ENCODE data around the gene NHSL2. TPM values are rescaled to one million over a fixed set of nuclear protein-coding genes. Genes with fewer than 3 reads are reported as not detected.

Gene NHSL2
- total and polyA plus RNA-seq, 8 donors: under 0.01 to 6.4 (median 1.7) TPM

DNA sequence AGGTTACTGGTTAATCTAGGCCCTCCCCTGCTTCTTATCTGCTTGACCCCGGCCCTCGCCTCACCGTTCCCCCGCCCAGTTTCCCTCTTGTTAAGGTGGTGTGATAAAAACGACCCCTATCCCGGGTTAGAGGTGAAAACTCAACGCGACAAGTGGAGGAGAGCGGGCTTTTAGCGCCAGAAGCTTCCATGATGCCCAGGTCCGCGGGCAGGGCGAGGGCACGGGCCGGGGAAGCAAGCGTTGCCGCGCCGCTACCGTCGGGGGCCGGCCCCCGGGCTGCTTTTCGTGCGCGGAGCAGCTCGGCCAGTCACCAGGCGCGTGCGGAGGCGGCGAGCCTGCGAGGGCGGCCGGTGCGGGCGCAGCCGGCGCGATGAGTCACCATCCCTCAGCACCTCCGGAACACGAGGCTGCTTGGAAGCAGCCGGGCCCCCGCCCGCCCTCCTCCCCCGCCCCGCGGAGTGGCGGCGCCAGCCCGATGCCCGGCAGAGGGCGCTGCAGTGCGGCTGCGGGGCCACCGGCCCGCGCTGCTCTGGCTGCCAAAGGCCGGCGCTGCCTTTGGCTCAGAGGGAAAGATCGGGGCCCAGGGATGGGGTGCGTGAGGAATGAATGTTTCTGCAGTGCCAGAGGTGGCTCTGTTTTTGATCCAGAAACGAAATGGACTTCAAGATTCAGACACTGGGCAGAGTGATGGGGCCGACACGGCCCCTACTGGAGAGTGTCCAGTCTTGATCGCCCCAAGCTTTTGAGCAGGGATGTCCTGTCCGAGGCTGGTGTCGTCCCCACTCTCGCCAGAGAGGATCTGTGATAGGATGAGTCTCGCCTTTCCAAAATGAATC lies 107.8 kb downstream of the NHSL2 start:
- DNase-seq: peak; percentile 85 to 96
- TF ChIP-seq, protein P1, sequence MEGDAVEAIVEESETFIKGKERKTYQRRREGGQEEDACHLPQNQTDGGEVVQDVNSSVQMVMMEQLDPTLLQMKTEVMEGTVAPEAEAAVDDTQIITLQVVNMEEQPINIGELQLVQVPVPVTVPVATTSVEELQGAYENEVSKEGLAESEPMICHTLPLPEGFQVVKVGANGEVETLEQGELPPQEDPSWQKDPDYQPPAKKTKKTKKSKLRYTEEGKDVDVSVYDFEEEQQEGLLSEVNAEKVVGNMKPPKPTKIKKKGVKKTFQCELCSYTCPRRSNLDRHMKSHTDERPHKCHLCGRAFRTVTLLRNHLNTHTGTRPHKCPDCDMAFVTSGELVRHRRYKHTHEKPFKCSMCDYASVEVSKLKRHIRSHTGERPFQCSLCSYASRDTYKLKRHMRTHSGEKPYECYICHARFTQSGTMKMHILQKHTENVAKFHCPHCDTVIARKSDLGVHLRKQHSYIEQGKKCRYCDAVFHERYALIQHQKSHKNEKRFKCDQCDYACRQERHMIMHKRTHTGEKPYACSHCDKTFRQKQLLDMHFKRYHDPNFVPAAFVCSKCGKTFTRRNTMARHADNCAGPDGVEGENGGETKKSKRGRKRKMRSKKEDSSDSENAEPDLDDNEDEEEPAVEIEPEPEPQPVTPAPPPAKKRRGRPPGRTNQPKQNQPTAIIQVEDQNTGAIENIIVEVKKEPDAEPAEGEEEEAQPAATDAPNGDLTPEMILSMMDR (IDR thresholded peaks at IDR 0.05): peak in 5 of 7 experiments; percentile 11 to 89 (median 72)
- no peak for TF ChIP-seq EP300 (IDR thresholded peaks at IDR 0.05)
- peak in 2 of 3 donors; percentile 34 to 35 for TF ChIP-seq POLR2AphosphoS5 (IDR thresholded peaks at IDR 0.05)
- TF ChIP-seq POLR2A (IDR thresholded peaks at IDR 0.05): no peak
- Histone ChIP-seq H3K36me3 (no peaks in the 10 kb centered on the region), H3K9me3 (no peaks in the 10 kb centered on the region), H3K4me3 (peak overlapping the region in 3 of 4 donors; percentile 6 to 25 (median 25)), H3K4me1 (peaks cover 0 to 37% (median 16%) of the 10 kb centered on the region in 4 donors), H3K27me3 (peaks cover 0 to 18% (median 0%) of the 10 kb centered on the region in 3 donors), H3K27ac (peak overlapping the region in 4 of 5 donors; percentile 41 to 82 (median 66))
- WGBS, 5 donors: 8 to 49% (median 21%) methylated on average over 18 to 70 of the region's 70 CpGs
- intact Hi-C loops (cut with DNase I; ENCODE audit: low total_unique reads): no loop called here

DNA sequence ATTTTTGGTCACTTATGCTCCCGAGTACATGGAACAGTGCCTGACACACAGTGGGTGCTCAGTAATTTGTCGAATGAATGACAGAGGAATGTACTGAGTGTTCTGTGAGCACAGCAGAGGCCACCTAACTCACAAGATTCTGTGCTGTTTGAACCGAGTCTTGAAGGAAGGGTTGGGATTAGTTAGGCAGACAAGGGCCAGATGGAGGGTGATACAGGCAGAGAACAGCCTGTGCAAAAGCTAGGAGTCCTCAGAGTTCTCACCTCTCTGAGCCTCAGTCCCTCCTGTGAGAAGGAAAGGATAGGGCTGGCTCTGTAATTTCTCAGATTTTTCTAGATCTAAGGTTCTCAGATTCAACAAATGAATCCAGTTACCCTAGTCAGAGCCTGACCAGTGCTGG lies 108.8 kb downstream of the NHSL2 start:
- H3K27me3 ChIP-seq: peaks cover 0 to 18% (median 0%) of the 10 kb centered on the region in 3 donors
- H3K9me3 ChIP-seq: no peaks in the 10 kb centered on the region
- H3K27ac ChIP-seq: peak overlapping the region in 4 of 5 donors; percentile 34 to 82 (median 62)
- H3K4me1 ChIP-seq: peaks cover 0 to 39% (median 16%) of the 10 kb centered on the region in 4 donors
- TF ChIP-seq, protein P1 (IDR thresholded peaks at IDR 0.05): no peak
- TF ChIP-seq POLR2A (IDR thresholded peaks at IDR 0.05): no peak
- no peak for TF ChIP-seq POLR2AphosphoS5 (IDR thresholded peaks at IDR 0.05)
- no peak for TF ChIP-seq EP300 (IDR thresholded peaks at IDR 0.05)
- no peak for DNase-seq
- no peak overlapping the region for H3K4me3 ChIP-seq
- 39 to 78% (median 75%) methylated on average over 3 of the region's 3 CpGs for WGBS, 5 donors
- intact Hi-C loops (cut with DNase I; ENCODE audit: low total_unique reads): no loop called here
- no peaks in the 10 kb centered on the region for H3K36me3 ChIP-seq

DNA sequence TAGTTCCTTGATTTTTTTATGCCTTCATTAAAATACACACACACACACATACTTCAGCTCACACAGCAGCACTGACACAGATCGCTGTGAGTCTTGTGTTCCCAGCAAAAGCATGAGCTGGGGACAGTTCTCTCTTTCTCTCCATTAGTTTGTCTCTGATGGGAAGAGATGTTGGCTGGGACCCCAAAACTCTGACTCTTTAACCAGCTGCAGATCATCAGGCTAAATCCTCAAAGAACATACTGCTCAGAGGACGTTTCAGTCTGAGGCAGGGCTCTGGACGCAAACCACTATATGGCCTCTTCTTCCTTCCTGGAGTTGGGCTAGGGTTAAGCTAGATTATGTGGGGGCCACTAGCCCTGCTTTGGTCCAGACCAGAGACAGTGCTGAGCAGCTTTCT lies 109.6 kb downstream of the NHSL2 start:
- Histone ChIP-seq H3K27me3 (peaks cover 0 to 19% (median 0%) of the 10 kb centered on the region in 3 donors), H3K9me3 (no peaks in the 10 kb centered on the region), H3K36me3 (no peaks in the 10 kb centered on the region), H3K27ac (peak overlapping the region in 4 of 5 donors; percentile 34 to 82 (median 64)), H3K4me1 (peaks cover 0 to 39% (median 16%) of the 10 kb centered on the region in 4 donors), H3K4me3 (no peak overlapping the region)
- intact Hi-C loops (cut with DNase I; ENCODE audit: low total_unique reads): loop anchor here (5.0 kb wide), 1 partner anchor 107 kb away; no protein-coding TSS in a partner anchor
- peak in 1 of 3 donors; percentile 40 for TF ChIP-seq POLR2AphosphoS5 (IDR thresholded peaks at IDR 0.05)
- no peak for TF ChIP-seq POLR2A (IDR thresholded peaks at IDR 0.05)
- DNase-seq: peak in 1 of 2 donors; percentile 74
- 42 to 67% (median 58%) methylated on average over 3 of the region's 3 CpGs for WGBS, 5 donors

DNA sequence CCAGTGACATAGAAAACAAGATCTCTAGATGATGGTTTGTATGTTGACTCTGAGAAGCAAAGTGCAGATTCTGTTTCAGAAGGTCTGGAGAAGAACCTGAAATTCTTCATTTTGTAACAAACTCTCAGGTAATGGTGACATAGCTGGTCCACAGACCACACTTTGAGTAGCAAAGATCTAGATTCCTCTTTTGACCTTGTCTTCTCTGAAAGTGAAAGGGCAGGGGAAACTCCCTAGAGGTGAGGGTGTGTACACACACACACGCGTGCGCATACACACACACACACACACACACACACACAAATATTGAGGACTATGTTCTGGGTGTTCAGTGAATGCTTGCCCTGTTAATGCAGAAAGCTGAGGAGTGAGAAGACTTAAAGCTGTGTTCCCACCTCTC lies 110.1 kb downstream of the NHSL2 start:
- 76 to 89% (median 82%) methylated on average over 2 to 3 of the region's 3 CpGs for WGBS, 5 donors
- Histone ChIP-seq H3K27me3 (peaks cover 0 to 23% (median 0%) of the 10 kb centered on the region in 3 donors), H3K27ac (peak overlapping the region in 4 of 5 donors; percentile 29 to 82 (median 64)), H3K36me3 (no peaks in the 10 kb centered on the region), H3K4me3 (no peak overlapping the region), H3K9me3 (no peaks in the 10 kb centered on the region), H3K4me1 (peaks cover 0 to 39% (median 16%) of the 10 kb centered on the region in 4 donors)
- intact Hi-C loops (cut with DNase I; ENCODE audit: low total_unique reads): loop anchor here (5.0 kb wide), 1 partner anchor 107 kb away; no protein-coding TSS in a partner anchor
- no peak for DNase-seq
- TF ChIP-seq, protein P1 (IDR thresholded peaks at IDR 0.05): no peak
- no peak for TF ChIP-seq POLR2AphosphoS5 (IDR thresholded peaks at IDR 0.05)
- TF ChIP-seq POLR2A (IDR thresholded peaks at IDR 0.05): no peak
